ENCODE data around the gene TIMM44. TPM values are rescaled to one million over a fixed set of nuclear protein-coding genes. Genes with fewer than 3 reads are reported as not detected.

TIMM44 gene
- total and polyA plus RNA-seq, 2 donors (not counting 3 experiments of a cell fraction or from before 2014, with no cell fraction given) = 61.5 to 64.3 TPM

DNA sequence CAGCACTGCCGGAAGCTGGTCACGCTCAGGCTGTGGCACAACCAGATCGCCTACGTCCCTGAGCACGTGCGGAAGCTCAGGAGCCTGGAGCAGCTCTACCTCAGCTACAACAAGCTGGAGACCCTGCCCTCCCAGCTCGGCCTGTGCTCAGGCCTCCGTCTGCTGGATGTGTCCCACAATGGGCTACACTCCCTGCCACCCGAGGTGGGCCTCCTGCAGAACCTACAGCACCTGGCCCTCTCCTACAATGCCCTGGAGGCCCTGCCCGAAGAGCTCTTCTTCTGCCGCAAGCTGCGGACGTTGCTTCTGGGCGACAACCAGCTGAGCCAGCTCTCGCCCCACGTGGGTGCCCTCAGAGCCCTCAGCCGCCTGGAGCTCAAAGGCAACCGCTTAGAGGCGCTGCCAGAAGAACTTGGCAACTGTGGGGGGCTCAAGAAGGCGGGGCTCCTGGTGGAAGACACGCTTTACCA, 43.0 kb downstream of the TIMM44 start:
- no peak overlapping the region for H3K4me3 ChIP-seq (replicated peaks in 1 of 3; ENCODE audit: insufficient read depth in 1 of 3, low read depth in 1 of 3, low read length in 3 of 3)
- no peaks in the 10 kb centered on the region for H3K9me3 ChIP-seq (replicated peaks; ENCODE audit: control insufficient read depth, insufficient read depth, low read length)
- no peak overlapping the region for H3K9ac ChIP-seq (replicated peaks; ENCODE audit: extremely low read depth, insufficient read depth, low read length)
- DNase-seq (ENCODE audit: low read depth, low spot score) = no peak
- no peak for FAIRE-seq
- BruUV-seq (replicated peaks) = no TSS peak
- ChIA-PET POLR2A (no interaction called here), CTCF (interaction anchor here (0.9 to 2.6 kb wide), 4 partner anchors 31 to 332 kb away, joined by 3 to 14 read pairs (median 5); partner anchors contain the start of gene TIMM44)
- no peaks in the 10 kb centered on the region for H3K36me3 ChIP-seq (ENCODE audit: control insufficient read depth in 2 of 2, extremely low read depth in 1 of 2, insufficient read depth in 2 of 2, low read length in 2 of 2)
- H3K27ac ChIP-seq (ENCODE audit: insufficient read depth, low read depth, low read length) = no peak overlapping the region
- H3K9me1 ChIP-seq (replicated peaks; ENCODE audit: control insufficient read depth, extremely low read depth, insufficient read depth, low read length) = no peaks in the 10 kb centered on the region
- peaks cover 16% of the 10 kb centered on the region for H3K4me1 ChIP-seq (ENCODE audit: control insufficient read depth, extremely low read depth, insufficient read depth, low read length)
- no peak overlapping the region for H2AFZ ChIP-seq (ENCODE audit: low read depth, low read length)
- intact Hi-C loops (cut with micrococcal nuclease) = no loop called here
- H3K27me3 ChIP-seq (ENCODE audit: control insufficient read depth in 2 of 2, insufficient read depth in 2 of 2, low read length in 2 of 2) = no peaks in the 10 kb centered on the region
- dilution Hi-C loops (cut with MboI; ENCODE audit: extremely low pct_ligation_motif_present, low sequenced_read_pairs) = no loop called here
- peaks cover 14% of the 10 kb centered on the region for H3K79me2 ChIP-seq (ENCODE audit: control insufficient read depth, insufficient read depth, low read length)
- TF ChIP-seq POLR2AphosphoS5 (IDR thresholded peaks at IDR 0.05; ENCODE audit: insufficient read depth, low read depth, low read length) = no peak
- no peak for TF ChIP-seq GATA2 (IDR thresholded peaks at IDR 0.05; ENCODE audit: insufficient read depth, insufficient read length, low read depth, low read length)
- TF ChIP-seq, protein P1, sequence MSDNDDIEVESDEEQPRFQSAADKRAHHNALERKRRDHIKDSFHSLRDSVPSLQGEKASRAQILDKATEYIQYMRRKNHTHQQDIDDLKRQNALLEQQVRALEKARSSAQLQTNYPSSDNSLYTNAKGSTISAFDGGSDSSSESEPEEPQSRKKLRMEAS (IDR thresholded peaks at IDR 0.05; ENCODE audit: insufficient read depth, insufficient read length) = no peak
- TF ChIP-seq EZH2 (IDR thresholded peaks at IDR 0.05; ENCODE audit: borderline replicate concordance, low read depth, low read length, severe bottlenecking) = no peak
- TF ChIP-seq, protein P2, sequence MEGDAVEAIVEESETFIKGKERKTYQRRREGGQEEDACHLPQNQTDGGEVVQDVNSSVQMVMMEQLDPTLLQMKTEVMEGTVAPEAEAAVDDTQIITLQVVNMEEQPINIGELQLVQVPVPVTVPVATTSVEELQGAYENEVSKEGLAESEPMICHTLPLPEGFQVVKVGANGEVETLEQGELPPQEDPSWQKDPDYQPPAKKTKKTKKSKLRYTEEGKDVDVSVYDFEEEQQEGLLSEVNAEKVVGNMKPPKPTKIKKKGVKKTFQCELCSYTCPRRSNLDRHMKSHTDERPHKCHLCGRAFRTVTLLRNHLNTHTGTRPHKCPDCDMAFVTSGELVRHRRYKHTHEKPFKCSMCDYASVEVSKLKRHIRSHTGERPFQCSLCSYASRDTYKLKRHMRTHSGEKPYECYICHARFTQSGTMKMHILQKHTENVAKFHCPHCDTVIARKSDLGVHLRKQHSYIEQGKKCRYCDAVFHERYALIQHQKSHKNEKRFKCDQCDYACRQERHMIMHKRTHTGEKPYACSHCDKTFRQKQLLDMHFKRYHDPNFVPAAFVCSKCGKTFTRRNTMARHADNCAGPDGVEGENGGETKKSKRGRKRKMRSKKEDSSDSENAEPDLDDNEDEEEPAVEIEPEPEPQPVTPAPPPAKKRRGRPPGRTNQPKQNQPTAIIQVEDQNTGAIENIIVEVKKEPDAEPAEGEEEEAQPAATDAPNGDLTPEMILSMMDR (IDR thresholded peaks at IDR 0.05; ENCODE audit: extremely low read depth in 1 of 2, insufficient read depth in 1 of 2, low read depth in 1 of 2, low read length in 2 of 2) = no peak
- no peak for TF ChIP-seq FOS (IDR thresholded peaks at IDR 0.05; ENCODE audit: borderline replicate concordance, insufficient read depth, low read length)
- no peak for TF ChIP-seq POLR2A (IDR thresholded peaks at IDR 0.05; ENCODE audit: low read depth, low read length)
- no peak for TF ChIP-seq MYC (IDR thresholded peaks at IDR 0.05; ENCODE audit: low read depth, low read length)
- no peak for TF ChIP-seq JUN (IDR thresholded peaks at IDR 0.05; ENCODE audit: borderline replicate concordance, insufficient read depth, insufficient read length, low read depth)
- H4K20me1 ChIP-seq (replicated peaks; ENCODE audit: control insufficient read depth, extremely low read depth, insufficient read depth, low read length) = no peaks in the 10 kb centered on the region
- H3K4me2 ChIP-seq (ENCODE audit: insufficient read depth, low read length) = no peak overlapping the region
